Testis (tissue), 3 donors: Measurements from ENCODE around the gene INSIG1. TPM values are rescaled to one million over a fixed set of nuclear protein-coding genes. Genes with fewer than 3 reads are reported as not detected.

Experiments used
- DNase-seq: peaks from one replicate; pipeline ENCODE4 v3.0.0-alpha.2; 2019
- H3K27ac ChIP-seq, 2 donors: fragments of 200-600 bp; sonication (generic); one replicate each; pipeline ENCODE4 v1.5.1; 2019
- H3K27me3 ChIP-seq: fragments of 200-600 bp; sonication (generic); one replicate; pipeline ENCODE4 v1.5.1; 2019
- H3K36me3 ChIP-seq: fragments of 200-600 bp; sonication (generic); one replicate; pipeline ENCODE4 v1.5.1; 2017; ENCODE audit warnings: low read depth; ENCODE audit errors: missing control alignments
- H3K4me1 ChIP-seq: fragments of 200-600 bp; sonication (generic); one replicate; pipeline ENCODE4 v1.5.1; 2019
- H3K4me3 ChIP-seq, 2 donors: fragments of 200-600 bp; sonication (generic); one replicate each; pipeline ENCODE4 v1.5.1; 2017 to 2019
- H3K9me3 ChIP-seq: fragments of 200-600 bp; sonication (generic); one replicate; pipeline ENCODE4 v1.5.1; 2017
- CTCF ChIP-seq, 3 experiments: fragments of 450-650 bp in 2 of 3; fragments of 200-600 bp in 1 of 3; sonication (generic) in 1 of 3; IDR thresholded peaks; one replicate each; pipeline ENCODE4 v1.5.1; 2016 to 2019; ENCODE audit warnings: antibody characterized with exemption in 3 of 3, mild to moderate bottlenecking in 2 of 3, moderate library complexity in 1 of 3
- POLR2A ChIP-seq: fragments of 450-650 bp; IDR thresholded peaks from one replicate; pipeline ENCODE4 v1.6.1; 2017; ENCODE audit warnings: antibody characterized with exemption, mild to moderate bottlenecking, moderate library complexity
- WGBS, 2 donors: methylation state at CpG; one replicate each; pipeline ENCODE4 v1.1.5; 2018; 5-methylcytosine and 5-hydroxymethylcytosine counted together
- intact Hi-C: fragments of 100-400 bp; cut with DNase I; formaldehyde crosslinking; loops from one replicate; pipeline ENCODE4 v1.15.1; 2023; ENCODE audit warnings: low total_unique reads
- polyA plus RNA-seq: library from polyadenylated mRNA; stranded (reverse); fragments of 350-450 nt; fragmentation: Illumina TruSeq; extraction: RNeasy Lipid Tissue Mini Kit (QIAGEN cat#74804); gene quantifications from one replicate; pipeline ENCODE4 v1.2.3, GENCODE V29; 2014; ENCODE audit warnings: low read depth, low replicate concordance; ENCODE audit not compliant: insufficient read depth
- total RNA-seq, 2 donors: library from RNA; depleted of rRNA; stranded (reverse); fragments of >200 nt; gene quantifications; one replicate each; pipeline ENCODE4 v1.2.3, GENCODE V29; 2016

The INSIG1 gene
- total and polyA plus RNA-seq, 3 donors from 2014 or later, result 52.7 to 118 (median 89.7) TPM

- Histone ChIP-seq H3K4me1 (peaks cover 3% of the 10 kb centered on the region), H3K27me3 (no peaks in the 10 kb centered on the region), H3K9me3 (no peaks in the 10 kb centered on the region), H3K27ac (no peak overlapping the region), H3K4me3 (no peak overlapping the region), H3K36me3 (no peaks in the 10 kb centered on the region)
- TF ChIP-seq POLR2A, result no peak
- no peak for TF ChIP-seq CTCF (IDR thresholded peaks at IDR 0.05)
- WGBS, 2 donors, result 89 to 95% methylated on average over 9 of the region's 9 CpGs
- peak; percentile 8 for DNase-seq
- intact Hi-C loops, result loop anchor here (5.0 kb wide), 1 partner anchor 148 kb away; no protein-coding TSS in a partner anchor
Measured at GRCh38 chr7:155340721-155341120, 43.0 kb downstream of the INSIG1 start.

GRCh38 chr7:155341463-155341983, 43.8 kb downstream of the INSIG1 start:
- intact Hi-C loops, result loop anchor here (5.0 kb wide), 1 partner anchor 149 kb away; no protein-coding TSS in a partner anchor
- H3K4me3 ChIP-seq, result no peak overlapping the region
- no peaks in the 10 kb centered on the region for H3K27me3 ChIP-seq

GRCh38 chr7:155342313-155342712, 44.6 kb downstream of the INSIG1 start:
- no peak overlapping the region for H3K27ac ChIP-seq
- TF ChIP-seq POLR2A (no peak), CTCF (IDR thresholded peaks at IDR 0.05) (no peak)
- no peaks in the 10 kb centered on the region for H3K27me3 ChIP-seq
- H3K4me3 ChIP-seq, result no peak overlapping the region
- H3K4me1 ChIP-seq, result peaks cover 3% of the 10 kb centered on the region
- intact Hi-C loops, result loop anchor here (5.0 kb wide), 1 partner anchor 150 kb away; no protein-coding TSS in a partner anchor
- no peaks in the 10 kb centered on the region for H3K9me3 ChIP-seq
- H3K36me3 ChIP-seq, result no peaks in the 10 kb centered on the region
- 79 to 83% methylated on average over 11 of the region's 11 CpGs for WGBS, 2 donors
- peak; percentile 7 for DNase-seq

More at GRCh38 chr7:155341463-155341983, 43.8 kb downstream of the INSIG1 start:
- H3K4me1 ChIP-seq, result peaks cover 3% of the 10 kb centered on the region
- DNase-seq, result peak; percentile 12
- no peaks in the 10 kb centered on the region for H3K9me3 ChIP-seq
- H3K27ac ChIP-seq, result no peak overlapping the region
- no peaks in the 10 kb centered on the region for H3K36me3 ChIP-seq
- WGBS, 2 donors, result 67 to 70% methylated on average over 5 of the region's 5 CpGs
- TF ChIP-seq POLR2A (no peak), CTCF (IDR thresholded peaks at IDR 0.05) (no peak)

- H3K9me3 ChIP-seq, result no peaks in the 10 kb centered on the region
- intact Hi-C loops, result loop anchor here (5.0 kb wide), 1 partner anchor 151 kb away; no protein-coding TSS in a partner anchor
- no peak for TF ChIP-seq POLR2A
- no peak for TF ChIP-seq CTCF (IDR thresholded peaks at IDR 0.05)
- no peaks in the 10 kb centered on the region for H3K27me3 ChIP-seq
- H3K27ac ChIP-seq, result no peak overlapping the region
- DNase-seq, result peak; percentile 9
- no peak overlapping the region for H3K4me3 ChIP-seq
- no peaks in the 10 kb centered on the region for H3K36me3 ChIP-seq
- WGBS, 2 donors, result 81 to 82% methylated on average over 7 of the region's 7 CpGs
- H3K4me1 ChIP-seq, result peaks cover 3% of the 10 kb centered on the region
Measured at GRCh38 chr7:155343150-155343549, 45.5 kb downstream of the INSIG1 start.

- TF ChIP-seq CTCF (IDR thresholded peaks at IDR 0.05), result no peak
- no peak for TF ChIP-seq POLR2A
- Histone ChIP-seq H3K4me3 (no peak overlapping the region), H3K27me3 (no peaks in the 10 kb centered on the region), H3K4me1 (peaks cover 3% of the 10 kb centered on the region), H3K27ac (no peak overlapping the region), H3K9me3 (no peaks in the 10 kb centered on the region), H3K36me3 (no peaks in the 10 kb centered on the region)
- DNase-seq, result peak; percentile 7
- intact Hi-C loops, result loop anchor here (5.0 kb wide), 1 partner anchor 151 kb away; no protein-coding TSS in a partner anchor
- WGBS, 2 donors, result 72 to 85% methylated on average over 5 to 11 of the region's 11 CpGs
Measured at GRCh38 chr7:155343661-155344121, 46.0 kb downstream of the INSIG1 start.
